Loucy (cell line): Measurements from ENCODE around the gene NLRC5.

Experiments used
- CTCF ChIP-seq: fragments of 200-600 bp; sonication (generic); conservative IDR thresholded peaks from 2 replicates; pipeline ENCODE4 v1.5.1; 2014; ENCODE audit warnings: mild to moderate bottlenecking, antibody characterized with exemption, low read length
- EZH2phosphoT487 ChIP-seq: fragments of 200-600 bp; IDR thresholded peaks from 2 replicates; pipeline ENCODE4 v1.6.1; 2018; ENCODE audit warnings: antibody characterized with exemption, mild to moderate bottlenecking, moderate library complexity, borderline replicate concordance

GRCh38 chr16:56950881-56951771, 38.2 kb upstream of the NLRC5 start:
- TF ChIP-seq CTCF (peak; percentile 87), EZH2phosphoT487 (no peak)
